HG02571 (cell line): ENCODE data around the gene ZBTB38.

ENCODE experiments used
- ATAC-seq: cut with Tn5 transposase; IDR thresholded peaks from one replicate; pipeline ENCODE4 v1.9.1; 2021; ENCODE audit warnings: mild to moderate bottlenecking, moderate library complexity; ENCODE audit not compliant: unreplicated experiment

The ZBTB38 gene

DNA sequence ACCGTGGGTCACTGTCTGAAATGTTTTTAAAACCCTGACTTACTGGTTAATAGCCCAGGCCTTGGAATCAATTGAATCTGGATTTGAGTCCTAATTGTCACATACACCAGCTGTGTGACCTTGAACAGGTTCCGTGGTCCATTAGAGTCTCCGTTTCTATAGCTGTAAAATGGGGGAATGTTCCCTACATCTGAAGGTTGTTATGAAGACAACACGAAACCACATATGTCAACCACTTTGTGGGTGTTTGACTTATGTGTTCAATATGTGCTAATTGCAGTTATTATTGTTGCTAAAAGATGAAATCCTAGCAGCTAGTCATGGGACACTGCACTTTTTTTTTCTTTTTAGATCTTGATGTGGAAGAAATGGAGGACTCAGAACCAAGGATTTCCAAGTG, 35.3 kb downstream of the ZBTB38 start:
- ATAC-seq, result no peak

DNA sequence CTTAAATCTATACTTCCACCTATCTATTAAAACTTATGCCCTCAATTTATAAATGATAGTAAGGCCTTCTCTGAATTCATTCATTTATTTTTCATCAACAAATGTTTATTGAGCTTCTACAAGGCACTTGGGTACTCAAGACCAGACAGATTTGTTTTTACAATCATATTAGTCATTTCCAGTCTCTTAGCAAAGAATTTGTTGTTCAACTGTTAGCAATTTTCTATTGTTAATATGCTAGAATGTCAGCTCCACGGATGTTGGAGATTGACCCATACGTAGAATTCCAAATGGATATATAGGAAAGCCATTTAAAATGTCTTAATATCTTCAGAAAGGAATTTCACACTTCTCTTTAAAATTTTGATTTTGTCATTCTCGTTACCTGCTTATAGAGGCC, 36.7 kb downstream of the ZBTB38 start:
- no peak for ATAC-seq

DNA sequence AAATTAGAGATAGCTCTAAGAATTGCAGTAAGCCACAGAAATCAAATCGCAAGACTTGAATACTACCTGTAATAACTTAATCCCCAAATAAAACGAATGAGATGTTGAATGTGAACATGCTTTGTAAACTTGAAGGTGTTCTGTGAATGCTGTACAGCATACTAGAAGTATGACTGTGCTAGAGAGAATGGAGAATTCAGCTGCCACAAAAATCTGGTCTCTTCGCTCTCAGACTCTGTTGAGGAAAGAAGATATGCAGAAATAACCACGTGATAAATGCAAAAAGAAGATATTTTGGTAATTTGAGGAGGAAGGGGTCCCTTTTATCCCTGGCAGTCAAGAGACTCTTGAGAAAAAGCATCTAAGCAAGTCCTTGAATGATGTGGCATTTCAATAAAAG, 37.3 kb downstream of the ZBTB38 start:
- ATAC-seq, result no peak

DNA sequence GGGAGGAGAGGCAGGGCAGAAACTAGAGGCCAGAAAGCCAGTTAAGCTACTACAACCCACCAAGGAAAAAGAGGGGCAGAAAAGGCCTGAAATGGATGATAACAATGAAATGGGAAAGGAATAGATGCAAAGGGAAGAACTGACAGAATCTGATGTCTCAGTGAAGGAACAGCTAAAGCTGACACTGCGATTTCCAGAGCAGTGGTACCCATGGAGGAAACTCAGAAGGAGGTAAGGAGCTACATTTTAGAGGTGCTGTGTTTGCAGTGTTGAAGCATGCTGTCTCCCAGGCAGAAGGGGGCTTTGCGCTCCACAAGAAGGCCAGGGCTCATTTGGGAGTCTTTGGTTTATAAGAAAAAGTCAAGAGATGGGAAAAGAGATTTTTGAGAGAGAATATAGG, 38.0 kb downstream of the ZBTB38 start:
- ATAC-seq, result no peak

DNA sequence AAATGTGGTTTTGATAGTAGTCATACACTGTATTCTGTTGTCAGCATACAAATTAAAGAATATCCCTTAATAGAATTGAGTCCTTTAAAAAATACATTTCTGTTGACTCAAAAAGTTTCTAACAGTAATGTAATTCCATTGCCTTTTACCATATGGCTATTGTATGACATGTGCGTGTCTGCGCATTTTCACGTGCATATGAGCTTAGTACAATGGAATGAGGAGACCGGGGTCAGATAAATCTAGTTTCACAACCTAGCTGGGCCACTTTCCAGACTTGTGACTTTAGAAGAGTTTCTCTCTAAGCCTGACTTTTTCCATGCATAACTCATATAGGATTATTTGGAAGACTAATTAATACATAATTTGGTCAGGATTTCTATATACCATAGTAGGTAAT, 38.7 kb downstream of the ZBTB38 start:
- no peak for ATAC-seq

DNA sequence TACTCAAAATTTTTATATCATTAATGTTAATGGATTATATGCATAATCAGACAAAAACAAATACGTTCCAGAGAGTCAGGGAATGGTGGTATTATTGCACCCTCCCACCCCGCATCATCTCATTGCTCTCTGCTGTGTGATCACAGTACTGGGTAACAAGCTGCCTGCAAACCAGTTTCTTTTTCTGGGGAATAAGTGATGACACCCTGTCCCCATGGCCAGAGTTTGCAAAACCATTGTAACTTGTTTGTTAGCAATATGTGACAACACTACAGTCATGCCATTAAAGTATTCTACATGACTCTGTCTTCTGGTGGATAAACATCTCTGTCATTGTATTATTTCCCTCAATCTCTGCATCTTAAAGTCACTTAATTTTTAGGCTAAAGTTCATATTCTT, 39.5 kb downstream of the ZBTB38 start:
- ATAC-seq, result no peak

DNA sequence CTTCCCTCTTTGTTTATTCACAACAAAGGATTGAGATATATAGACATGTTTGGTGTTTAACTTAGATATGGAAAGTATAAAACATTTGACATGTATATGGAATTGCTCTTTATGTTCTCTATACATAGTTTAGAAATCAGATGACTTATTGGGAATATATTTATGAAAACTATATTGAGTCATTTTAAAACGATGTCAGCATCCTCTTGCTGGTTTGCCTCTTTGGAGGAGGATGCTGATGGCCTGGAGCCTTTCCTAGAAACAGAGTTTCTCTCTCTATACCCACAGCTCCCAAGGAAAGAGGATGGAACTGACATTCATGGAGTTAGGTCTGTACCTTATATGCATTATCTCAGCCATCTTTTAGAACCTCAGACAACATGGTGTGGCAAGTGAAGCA, 40.3 kb downstream of the ZBTB38 start:
- no peak for ATAC-seq

DNA sequence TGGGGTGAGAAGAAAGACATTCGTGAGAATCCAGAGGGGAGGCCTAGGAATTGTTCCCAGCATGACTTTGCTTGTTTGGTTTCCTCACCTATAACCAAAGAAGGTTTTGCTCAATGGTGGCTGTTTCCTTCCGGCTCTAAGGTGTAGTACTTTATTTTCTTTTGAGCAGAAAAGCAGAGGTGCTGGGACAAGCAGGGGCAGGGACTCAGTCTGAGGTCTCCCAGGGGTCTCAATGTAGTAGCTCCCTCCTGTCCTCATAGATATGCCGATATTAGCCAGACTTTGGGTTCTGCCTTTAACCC, 41.6 kb downstream of the ZBTB38 start:
- no peak for ATAC-seq

DNA sequence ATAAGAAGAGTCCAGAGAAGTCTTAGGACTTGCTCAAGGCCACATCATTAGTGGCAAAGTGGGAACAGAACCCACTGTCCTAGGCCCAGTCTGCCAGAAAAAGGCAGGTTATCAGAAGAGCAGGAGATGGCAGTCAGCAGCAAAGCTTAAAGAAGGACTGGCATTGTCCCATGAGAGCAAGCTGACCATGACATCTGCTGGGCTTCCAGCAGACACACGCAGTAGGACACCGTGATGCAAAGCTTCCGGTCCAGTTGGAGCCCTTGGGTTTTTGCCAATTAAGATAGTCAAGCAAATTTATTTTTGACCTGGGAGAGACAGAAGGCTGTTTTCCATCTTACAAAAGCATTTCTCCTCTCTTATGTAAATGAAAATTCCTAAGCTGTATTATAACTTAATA, 42.1 kb downstream of the ZBTB38 start:
- no peak for ATAC-seq

DNA sequence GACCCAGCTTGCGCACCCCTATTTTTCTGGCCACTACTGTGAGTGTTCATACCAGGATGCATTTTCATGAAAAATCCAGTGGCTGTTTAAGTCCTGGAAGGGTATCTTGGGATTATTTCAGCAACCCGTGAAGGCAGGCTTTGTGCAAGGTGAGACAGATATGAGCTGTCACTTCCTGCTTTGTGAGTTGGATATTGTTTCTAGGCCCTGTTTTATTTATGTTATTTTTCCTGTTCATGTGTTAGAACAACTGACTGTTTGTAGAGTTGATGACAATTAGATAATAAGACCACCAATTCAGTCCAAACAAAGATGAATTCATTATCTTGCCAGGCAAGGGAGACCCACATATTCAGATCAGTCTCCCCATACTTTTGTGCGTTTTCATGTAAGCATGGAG, 42.5 kb downstream of the ZBTB38 start:
- no peak for ATAC-seq

DNA sequence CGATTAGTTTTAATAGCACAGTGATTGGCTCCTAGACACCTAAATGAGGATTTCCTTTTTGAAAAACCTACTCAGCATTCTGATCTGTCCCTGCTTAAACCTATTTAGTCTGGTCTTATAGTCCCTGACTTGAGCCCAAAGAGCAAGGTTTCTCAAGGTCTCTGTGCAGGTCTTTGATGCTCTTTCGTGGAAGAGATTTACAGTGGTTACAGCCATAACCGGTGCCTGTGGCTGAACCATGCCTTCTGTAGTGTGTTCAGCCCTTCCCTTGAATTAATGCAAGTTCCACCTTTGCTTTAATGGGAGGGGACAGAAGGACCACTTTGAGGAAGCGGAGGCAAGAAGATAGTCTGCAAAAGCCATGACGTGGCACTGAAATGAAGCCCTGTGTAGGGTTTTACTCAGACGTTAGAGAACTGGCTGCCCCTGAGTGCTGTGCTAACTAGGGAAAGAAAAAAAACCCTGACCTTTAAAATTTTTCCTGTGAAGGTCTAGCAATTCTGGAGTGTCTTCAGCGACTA, 43.0 kb downstream of the ZBTB38 start:
- ATAC-seq, result peak; percentile 44

DNA sequence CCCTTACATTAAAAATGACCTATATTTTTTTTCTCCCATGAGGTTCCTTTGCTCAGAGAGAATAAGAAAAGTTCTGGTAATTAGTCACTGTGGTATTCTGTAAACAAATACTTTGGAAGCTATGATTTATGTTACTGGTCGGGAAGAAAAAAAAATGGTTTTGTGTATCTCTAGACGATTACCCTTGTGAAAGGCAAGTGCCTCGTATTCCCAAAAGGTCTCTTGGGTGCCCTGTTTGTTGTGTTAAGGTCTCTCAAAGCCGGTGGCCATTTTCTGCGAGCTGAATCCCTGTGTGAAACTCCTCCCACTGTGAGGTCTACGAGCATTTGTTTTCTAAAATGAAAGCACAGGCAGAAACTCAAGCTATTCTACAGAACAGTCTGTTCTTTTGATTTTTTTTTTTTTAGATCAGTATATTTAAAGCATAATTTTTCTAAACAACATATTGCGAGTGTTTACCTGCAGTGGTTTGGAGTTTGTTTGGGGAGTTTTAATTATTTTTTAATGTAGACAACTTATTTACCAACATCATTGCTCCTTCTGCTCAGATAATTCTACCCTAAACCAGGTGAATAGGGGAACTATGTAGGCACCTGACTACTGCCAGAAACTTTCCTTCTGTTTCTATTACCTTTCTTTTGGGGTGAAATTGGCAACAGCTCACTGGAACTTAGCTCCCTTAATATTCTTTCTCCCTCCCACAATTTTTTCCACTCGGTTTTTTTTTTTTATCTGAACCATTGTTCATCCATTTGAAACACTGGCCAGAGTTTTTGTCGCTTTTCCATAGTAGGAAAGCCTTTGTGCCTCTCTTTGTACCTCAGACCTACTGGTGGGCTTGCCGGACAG, 44.0 kb downstream of the ZBTB38 start:
- peak; percentile 36 for ATAC-seq

DNA sequence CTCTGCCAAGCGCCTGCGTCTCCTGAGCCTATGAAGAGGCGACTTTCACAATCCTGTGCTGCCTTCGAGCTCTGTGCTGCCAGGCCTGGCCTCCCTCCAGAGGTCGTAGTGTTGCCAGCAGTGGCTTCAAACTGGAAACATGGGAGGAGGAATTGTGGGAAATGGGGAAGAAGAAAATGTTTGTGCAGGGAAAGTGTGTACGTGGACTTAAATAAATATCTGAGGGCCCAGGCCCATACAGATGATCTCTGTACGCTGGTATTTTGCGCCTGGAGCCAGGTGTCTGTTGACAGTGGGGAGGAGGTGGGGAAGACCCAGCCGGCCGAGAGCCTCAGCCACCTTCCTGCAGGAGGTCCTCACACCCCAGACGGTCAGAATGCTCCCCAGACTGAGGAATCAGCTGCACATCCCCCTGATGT, 44.6 kb downstream of the ZBTB38 start:
- ATAC-seq, result no peak

DNA sequence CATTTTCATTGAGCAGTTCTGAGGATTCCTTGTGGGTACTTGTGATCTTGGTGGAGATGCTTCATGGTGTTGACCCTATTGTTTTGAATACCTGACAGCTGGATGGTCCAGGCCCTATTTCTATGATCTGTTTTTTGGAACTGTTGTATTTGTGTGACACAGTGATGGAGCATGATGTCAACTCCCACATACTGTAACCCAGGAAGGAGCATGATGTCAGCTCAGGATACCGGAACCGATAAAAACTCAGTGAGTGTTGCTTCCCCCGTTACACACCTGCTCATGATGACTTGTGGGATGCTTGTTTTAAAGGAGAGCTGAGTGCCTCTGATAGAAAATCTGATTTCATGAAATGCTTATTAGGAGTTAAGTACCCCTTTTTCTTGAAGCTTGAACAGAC, 45.1 kb downstream of the ZBTB38 start:
- ATAC-seq, result no peak

DNA sequence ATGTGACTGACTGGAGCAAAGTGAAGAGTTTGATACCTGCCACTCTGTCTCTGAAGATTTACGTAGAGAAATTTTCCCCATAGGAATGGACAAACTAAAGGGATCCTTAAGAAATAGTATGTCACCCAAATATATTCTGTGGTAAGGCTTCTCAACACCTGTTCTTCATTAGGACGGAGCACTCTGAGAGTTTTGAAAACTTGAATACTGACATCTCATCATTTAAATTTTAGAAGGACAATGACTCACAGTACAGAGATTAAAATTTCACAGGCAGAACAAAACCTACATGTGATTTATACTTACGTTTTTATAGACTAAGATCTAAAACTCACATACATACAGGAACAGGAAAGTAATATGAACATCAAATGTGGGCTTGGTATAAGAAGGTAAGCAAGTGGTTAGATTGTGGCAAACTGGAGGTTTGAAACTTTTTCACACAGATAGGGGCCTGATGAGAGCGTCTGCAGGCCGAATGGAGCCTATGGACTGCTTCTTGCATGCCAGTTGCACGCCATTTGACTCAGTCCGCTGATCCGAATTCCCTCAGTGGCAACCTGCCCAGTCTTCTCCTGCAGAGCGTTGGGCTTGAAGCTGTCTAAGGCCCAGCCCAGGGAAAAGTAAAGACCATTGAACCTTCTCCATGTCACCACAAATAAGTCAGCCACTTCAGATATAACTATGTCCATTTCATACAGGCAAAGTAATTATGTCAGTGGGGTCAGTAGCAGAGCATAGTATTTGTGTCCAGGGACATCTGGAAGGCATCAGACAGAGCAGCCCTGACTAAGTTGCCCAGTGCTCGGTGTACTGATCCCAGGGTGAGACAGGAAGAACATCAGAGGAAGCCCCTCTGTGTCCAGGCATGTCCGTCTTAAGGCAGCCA, 45.7 kb downstream of the ZBTB38 start:
- ATAC-seq, result no peak

DNA sequence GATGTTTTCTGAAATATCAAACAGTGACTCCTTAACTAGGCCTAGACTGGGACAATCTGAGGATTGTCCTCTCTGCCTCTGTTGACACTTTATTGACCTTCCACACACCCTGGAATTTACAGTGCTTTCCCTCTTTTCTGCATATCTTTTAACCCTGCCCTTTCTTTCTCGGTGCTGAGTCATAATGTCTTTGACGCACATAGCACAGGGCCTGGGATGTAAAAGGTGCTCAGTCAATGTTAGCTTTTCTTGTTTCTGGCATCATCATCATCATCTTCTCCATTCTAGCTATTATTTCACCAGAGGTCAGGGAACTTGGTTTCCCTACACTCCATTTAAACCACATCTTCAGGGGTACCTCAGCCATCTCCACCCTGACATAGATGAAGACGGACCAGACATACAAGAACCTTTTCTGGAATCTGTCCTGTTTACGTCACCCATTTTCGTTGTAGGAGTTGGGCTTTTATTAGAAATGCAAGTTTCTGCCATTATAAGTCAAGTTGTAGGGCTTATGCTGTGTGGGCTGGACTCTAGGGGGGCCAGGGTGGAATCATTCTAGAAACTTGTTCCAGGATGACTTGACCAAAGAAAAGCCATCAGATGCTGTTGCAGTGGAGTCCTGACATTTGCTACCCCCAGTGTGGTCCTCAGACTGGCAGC, 46.6 kb downstream of the ZBTB38 start:
- no peak for ATAC-seq

DNA sequence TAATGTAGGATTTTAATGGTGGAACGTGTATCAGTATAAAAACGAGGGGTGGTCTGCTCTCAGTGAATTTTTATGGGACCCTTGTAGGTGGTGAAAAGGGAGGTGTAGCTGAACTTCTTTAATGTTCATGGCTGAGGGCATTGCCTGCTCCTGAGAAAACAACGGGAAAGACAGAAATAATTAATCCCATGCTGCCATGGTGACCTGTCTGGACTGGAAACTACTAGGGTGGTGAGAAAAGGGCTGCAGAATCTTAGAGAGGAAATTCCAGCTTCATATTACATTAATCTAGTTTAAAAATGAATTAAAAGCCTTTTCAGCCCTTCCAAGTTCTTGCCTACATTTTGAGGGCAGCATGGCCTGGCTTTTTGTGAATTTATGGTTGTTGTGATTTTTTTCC, 47.6 kb downstream of the ZBTB38 start:
- ATAC-seq, result no peak
